ENCODE measurements around the gene KRTAP10-8.
"Not testable (repeated sequence)": the region's sequence is repeated elsewhere in the genome, so short reads cannot be mapped to it uniquely, and the experiment has no call there.

The KRTAP10-8 gene

DNA sequence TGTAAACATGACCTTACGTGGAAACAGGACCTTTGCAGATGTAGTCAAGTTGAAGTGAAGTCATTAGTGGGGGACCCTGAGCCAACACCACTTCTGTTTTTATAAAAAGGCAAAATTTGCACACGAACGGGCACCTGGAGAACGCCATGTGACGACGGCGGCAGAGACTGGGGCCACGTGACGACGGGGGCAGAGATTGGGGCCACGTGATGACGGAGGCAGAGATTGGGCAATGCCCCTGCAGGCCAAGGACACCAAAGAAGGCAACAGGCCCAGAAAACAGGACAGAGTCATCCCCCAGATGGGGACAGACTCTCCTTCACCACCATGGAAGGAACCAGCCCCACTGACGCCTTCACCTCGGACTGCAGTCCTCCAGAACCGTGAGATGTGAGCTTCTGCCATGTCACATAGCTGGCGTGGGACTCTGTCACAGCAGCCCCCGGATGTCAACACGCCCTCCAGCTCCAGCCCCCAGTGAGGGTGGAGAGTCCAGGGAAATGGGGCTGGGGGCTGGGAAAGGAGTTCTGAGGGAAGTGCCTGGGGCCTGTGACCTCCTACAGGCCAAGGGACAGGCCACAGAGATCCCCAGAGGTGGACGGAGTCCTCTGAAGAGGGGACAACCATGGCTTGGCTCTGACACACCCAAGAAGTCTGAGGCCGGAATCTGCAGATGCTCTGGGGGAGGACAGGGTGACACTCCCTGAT is 38.5 kb downstream of the KRTAP10-8 start:
- FAIRE-seq (no peak), DNase-seq (ENCODE audit: insufficient read length, low spot score) (no peak)
- TF ChIP-seq POLR2A (IDR thresholded peaks at IDR 0.05; ENCODE audit: low read depth, low read length): no peak

DNA sequence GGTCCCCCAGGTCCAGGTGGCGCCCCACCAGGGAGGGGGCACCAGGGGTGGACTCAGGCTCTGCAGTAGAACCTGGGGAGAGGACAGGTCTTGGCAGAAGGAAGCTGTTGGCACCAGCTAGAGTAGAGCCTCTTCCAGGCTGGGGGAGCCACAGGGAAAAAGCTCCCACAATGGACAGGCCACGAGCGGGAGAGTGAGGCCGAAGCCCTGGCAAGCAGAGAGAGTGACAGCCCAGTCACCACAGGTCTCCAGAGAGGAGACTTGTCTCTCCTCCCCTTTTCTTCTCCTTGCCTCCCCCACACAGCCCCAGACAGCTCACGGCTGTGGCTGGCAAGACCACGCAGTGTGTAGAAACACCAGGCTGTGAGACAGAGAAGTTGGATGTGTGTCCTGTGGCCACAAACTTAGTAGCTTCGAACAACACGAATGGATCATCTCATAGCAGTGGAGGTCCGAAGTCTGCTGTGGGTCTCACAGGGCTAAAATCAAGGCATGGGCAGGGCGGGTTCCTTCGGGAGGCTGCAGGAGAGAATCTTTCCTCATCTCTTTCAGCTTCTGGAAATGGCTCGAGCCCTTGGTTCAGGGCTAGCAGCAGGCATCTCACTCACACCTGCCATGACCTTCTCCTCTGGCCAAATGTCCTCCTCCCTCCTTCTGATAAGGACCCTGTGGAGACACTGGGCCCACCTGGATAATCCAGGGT is 39.2 kb downstream of the KRTAP10-8 start:
- FAIRE-seq (no peak), DNase-seq (ENCODE audit: insufficient read length, low spot score) (no peak)
- TF ChIP-seq POLR2A (IDR thresholded peaks at IDR 0.05; ENCODE audit: low read depth, low read length): no peak

DNA sequence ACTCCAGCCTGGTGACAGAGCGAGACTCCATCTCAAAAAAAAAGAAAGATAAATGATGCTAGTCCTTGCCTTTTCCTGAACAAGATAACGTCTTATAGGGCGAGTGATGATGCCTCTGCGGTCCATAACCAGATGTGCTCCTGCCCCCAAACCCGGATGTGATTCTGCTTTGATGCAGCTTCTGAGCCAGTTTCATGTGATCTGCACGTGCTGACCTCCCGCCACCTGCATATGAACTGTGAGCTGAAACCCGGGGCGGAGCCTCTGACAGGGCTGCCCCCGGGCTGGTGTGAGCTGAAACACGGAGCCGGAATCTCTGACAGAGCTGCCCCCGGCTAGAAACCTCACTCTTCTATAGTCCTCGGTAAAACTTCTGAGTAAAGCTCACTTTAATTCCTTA is 41.2 kb downstream of the KRTAP10-8 start:
- DNase-seq (ENCODE audit: insufficient read length, low spot score) (no peak), FAIRE-seq (no peak)
- TF ChIP-seq POLR2A (IDR thresholded peaks at IDR 0.05; ENCODE audit: low read depth, low read length): no peak

DNA sequence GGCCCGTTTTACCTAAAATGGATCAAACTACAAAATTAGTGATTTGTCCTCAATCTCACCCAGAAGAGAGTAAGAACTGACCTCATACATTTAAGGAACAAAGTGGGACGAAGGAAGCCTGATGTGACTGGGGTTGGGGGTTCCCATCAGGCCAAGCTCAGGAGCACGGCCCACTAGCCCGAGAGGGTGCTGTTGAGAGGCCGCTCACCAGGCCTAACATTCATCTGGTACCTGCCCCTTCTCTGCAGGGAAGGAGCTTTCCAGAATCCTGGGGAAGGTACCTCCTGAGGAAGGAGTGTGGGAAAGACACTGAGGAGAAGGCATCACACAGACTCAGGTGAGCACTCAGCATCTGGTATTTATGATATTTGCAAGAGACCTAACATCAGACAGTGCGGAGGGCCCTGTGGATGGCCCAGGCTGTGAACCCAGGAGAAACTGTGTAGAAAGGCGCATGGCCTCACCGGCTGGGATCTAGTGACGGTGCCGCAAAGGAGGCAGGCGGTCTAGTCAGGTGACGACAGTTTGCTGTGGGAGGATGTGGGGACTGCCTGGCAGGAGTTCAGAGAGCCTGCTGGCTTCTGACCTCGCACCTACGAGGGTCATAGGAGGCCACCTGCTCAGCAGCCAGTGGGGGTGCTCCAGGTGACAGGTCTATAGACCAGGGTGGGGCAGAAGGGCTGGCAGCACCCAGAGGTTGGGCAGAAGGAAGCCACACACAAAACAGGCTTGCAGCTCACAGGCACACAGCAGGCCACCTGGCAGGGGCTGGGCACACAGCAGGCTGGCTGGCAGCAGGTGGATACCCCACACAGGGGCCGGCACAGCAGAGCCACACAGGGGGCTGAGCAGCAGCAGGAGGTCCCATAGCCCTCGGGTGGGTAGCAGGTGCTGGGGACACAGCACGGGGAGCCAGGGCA is 42.0 kb downstream of the KRTAP10-8 start:
- DNase-seq (ENCODE audit: insufficient read length, low spot score): no peak
- FAIRE-seq: no peak

DNA sequence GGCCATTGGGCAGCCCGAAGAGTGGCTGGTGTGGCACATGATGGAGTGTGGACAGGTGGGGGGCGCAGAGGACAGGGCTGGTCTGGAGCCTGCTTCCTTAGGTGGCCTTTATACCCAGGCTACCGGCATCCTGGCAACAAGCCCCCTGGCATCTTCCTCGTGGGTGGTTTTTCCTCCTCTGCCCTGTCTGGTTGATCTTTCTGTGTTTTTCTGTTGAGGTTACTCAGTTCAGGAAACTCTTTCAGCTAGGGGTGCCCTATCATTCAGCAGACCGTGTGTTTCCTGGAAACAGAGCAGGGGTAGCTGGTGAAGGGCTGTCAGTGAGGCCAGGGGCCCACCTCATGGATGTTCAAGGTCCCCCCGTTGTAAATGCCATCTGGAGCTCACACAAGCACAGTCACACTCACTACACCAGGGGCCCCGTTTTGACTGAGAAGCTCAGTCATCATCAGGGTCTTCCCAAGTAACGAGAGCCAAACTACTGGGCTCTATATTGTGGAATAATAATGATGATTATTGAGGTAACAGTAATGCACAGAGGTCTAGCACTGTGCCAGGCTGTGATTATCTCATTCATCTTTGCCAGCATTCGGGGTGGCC is 42.8 kb downstream of the KRTAP10-8 start, which contains the start of gene KRTAP12-4:
TSS of gene KRTAP12-4 (minus strand) at position 84 of the 600 bp plus-strand sequence. CDS start at position 39, 45 bp downstream.
- DNase-seq (ENCODE audit: insufficient read length, low spot score) (no peak), FAIRE-seq (no peak)
- TF ChIP-seq POLR2A (IDR thresholded peaks at IDR 0.05; ENCODE audit: low read depth, low read length): no peak

More for the DNA sequence above, 42.0 kb downstream of the KRTAP10-8 start:
- no peak for TF ChIP-seq POLR2A (IDR thresholded peaks at IDR 0.05; ENCODE audit: low read depth, low read length)

DNA sequence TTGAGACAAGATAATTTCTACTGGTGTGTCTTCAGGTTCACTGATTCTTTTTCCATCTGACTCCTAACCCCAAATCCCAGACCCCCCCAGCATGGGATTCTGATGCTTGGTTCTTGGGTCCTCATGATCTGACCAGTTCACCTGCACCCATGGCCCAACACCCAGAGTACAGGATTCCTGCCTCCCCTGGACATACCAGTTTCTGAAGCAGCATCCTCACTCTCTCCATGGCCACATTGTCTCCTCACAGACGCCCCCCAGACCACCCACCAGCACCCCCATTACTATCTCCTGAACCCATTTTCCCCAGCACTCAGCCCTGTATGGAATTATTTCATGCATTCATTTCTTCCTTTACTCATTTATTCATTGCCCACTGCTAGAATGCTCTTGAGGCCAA is 45.0 kb downstream of the KRTAP10-8 start:
- DNase-seq (ENCODE audit: insufficient read length, low spot score) (no peak), FAIRE-seq (no peak)
- no peak for TF ChIP-seq POLR2A (IDR thresholded peaks at IDR 0.05; ENCODE audit: low read depth, low read length)

DNA sequence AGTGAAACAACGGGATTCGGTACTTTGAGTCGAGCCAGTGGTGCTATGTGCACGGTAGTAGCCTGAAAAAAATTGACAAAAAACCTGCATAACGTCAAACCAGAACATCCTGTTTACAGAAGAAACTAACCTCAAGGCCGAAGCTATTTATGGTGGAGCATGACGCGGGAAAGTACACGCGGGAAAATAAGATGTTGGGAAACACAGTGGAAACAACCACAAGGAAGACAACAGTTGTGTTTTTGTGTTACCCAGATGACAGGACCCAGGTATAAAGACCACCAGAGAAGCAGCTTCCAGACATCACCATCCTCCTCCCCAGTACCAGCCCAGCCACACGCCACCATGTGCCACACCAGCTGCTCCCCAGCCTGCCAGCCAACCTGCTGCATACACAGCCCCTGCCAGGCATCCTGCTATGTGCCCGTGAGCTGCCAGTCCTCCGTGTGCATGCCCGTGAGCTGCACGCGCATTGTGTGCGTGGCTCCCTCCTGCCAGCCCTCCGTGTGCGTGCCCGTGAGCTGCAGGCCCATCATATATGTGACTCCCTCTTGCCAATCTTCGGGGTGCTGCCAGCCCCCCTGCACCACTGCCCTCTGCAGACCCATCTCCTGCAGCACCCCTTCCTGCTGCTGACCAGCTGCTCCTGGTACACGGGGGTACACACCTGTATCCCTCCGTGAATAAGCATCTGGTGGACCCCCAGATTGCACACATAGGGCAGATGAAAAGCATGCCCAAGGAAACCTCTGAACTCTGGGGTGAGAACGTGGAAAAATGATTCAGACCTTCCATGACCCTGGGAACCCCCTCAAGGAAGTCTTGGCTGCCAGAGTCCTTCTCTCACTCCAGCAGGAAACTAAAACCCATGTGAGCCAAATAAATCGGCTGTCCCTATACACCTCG is 46.0 kb downstream of the KRTAP10-8 start, which contains the start of gene KRTAP12-3:
TSS of gene KRTAP12-3 (plus strand) at position 298 of the 906 bp plus-strand sequence. CDS start at position 346, 48 bp downstream.
- FAIRE-seq: no peak

DNA sequence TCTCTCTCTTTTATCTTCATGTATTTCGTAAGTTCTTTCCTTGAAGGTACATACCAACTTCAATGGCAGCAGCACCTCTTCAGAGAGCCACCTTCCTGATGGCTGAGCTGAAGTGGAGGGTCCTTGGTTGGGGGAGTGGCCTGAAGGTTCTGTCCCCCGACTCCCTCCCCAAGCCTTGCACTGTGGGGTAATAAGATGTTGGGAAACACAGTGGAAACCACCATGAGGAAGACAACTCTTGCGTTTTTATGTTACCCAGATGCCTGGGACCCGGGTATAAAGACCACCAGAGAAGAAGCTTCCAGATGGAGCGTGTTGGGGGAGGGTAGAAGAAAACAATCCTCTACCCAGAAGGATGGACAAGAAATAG is 46.6 kb downstream of the KRTAP10-8 start:
- DNase-seq (ENCODE audit: insufficient read length, low spot score) (no peak), FAIRE-seq (no peak)
- TF ChIP-seq POLR2A (IDR thresholded peaks at IDR 0.05; ENCODE audit: low read depth, low read length): no peak

More for the DNA sequence above, 46.0 kb downstream of the KRTAP10-8 start, which contains the start of gene KRTAP12-3:
- DNase-seq (ENCODE audit: insufficient read length, low spot score): no peak
- peak; percentile 19; the same call in 1 of the 2 replicates for TF ChIP-seq POLR2A (IDR thresholded peaks at IDR 0.05; ENCODE audit: low read depth, low read length)

DNA sequence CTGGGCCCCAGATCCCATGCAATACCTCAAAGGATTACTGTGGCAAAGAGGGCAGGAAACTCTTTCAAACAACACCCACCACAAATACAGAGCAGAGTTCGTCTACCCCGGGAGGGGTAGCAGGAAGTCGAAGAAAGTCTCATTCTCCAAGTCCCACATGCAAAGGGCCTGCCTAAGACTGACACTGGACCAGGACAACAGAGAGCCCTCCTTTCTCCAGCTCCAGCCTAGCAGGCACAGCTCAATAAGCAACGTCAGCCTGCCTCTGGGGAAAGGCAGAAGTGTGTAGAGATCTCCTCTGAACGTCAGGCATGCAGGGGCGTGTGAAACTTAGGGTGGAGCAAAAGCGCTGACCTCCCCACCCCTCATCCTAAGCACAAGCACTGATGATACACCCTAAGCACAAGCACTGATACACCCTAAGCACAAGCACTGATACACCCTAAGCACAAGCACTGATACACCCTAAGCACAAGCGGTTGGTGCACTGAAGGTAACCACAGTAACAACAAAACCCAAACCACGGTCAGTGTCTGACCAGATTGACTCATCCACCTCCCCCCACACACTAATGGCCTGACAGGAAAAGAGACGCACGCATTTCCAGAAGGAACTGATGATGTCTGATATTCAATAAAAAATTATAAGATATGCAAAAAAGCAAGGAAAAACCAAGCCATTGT is 47.2 kb downstream of the KRTAP10-8 start:
- TF ChIP-seq POLR2A (IDR thresholded peaks at IDR 0.05; ENCODE audit: low read depth, low read length): no peak

DNA sequence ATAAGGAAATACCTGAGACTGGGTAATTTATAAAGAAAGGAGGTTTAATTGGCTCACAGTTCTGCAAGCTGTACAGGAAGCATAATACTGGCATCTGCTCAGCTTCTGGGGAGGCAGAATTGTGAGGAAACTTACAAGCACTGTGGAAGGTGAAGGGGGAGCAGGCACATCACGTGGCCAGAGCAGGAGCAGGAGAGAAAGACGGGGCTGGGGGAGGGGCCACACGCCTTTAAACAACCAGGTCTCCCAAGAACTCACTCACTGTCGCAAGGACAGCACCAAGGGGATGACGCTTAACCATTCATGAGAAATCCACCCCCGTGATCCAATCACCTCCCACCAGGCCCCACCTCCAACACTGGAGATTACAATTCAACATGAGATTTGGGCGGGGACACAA is 49.7 kb downstream of the KRTAP10-8 start:
- DNase-seq (ENCODE audit: insufficient read length, low spot score); FAIRE-seq: not testable (repeated sequence)

More for the DNA sequence above, 47.2 kb downstream of the KRTAP10-8 start:
- DNase-seq (ENCODE audit: insufficient read length, low spot score): no peak
- no peak for FAIRE-seq

Measured in H54 (cell line).